Measurements from ENCODE around the gene HECW1.
"Not testable (repeated sequence)": the region's sequence is repeated elsewhere in the genome, so short reads cannot be mapped to it uniquely, and the experiment has no call there.

The HECW1 gene

DNA sequence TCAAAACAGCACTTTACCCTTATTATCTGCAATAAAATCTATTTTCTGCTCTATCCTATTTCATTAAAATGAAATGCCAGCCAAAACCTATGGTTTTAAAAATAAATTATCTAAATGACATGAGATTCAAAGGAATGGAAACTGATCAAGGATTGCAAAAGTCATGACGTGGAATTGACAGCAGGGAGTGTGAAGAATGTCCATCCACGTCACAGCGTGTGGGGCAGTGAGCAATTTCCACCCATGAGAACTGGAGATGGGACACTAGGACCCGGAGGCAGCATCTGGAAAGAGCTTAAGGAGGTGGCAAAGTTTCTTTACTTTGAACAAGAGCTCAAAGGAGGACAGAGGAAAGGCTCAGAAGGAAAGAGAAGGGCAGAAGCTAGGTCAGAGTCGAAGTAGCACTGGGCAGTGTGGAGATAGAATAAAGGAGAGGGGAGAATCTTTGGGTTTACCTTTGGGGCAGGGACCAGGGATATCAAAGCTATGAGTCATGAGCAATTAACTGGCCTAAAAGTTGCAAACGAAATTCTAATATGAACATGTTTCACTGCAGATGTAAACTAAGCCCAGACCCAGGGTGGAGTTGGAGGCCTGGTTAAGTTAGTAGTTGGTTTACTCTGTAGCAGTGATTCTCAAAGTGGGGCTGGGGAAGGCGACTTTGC lies 445.5 kb downstream of the HECW1 start:
- no peak for DNase-seq

DNA sequence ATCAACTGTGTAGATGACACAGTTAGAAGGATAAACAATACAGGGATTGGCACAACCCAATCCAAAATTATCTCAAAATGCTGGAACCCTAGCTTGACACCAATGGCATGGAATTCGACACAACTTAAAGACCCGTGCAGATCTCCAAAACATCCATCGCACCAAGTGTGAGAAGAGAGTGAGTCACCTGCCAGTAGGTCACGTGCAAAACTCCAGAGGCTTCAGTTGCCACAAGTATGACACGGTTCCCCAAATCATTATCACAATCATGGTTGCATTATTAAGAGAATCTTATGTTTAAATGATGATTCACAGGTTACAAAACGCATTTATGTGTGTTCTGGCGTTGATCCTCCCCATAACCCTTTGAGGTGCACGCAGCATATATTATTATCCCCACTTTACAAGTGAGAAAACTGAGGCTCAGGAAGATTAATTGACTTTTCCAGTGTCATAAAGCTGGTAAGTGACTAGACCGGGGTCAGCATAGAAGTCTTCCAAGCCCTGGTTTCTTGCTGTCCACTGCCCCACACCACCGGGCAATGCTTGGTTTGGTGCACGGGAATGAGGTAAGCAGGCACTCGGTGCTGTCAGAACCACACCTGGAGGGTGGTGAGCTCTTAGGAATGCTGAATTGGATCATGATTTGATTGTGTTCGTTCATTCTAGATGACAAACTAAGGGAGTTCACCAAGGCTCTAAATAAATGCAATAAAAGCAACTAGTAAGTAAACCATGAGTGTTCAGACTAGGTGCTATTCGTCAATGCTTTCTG lies 446.9 kb downstream of the HECW1 start:
- no peak for DNase-seq

DNA sequence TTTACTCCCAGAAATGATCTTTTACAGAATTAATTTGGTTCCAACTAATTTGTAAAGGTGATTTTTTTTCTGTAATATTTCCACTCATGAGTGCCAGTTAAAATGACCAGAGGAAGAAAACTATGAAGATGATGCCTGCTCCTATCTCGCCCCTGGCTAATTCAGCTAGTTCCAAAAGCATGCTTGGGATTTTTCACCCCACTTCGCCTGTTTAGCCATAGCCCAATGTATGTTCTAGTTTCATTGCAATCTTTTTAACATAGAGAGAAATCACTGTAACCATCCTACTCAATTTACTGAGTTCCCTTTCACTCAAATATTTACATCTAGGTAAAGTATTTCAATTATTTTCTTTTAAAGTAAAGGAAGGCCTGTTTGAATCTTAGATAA lies 447.5 kb downstream of the HECW1 start:
- no peak for DNase-seq

DNA sequence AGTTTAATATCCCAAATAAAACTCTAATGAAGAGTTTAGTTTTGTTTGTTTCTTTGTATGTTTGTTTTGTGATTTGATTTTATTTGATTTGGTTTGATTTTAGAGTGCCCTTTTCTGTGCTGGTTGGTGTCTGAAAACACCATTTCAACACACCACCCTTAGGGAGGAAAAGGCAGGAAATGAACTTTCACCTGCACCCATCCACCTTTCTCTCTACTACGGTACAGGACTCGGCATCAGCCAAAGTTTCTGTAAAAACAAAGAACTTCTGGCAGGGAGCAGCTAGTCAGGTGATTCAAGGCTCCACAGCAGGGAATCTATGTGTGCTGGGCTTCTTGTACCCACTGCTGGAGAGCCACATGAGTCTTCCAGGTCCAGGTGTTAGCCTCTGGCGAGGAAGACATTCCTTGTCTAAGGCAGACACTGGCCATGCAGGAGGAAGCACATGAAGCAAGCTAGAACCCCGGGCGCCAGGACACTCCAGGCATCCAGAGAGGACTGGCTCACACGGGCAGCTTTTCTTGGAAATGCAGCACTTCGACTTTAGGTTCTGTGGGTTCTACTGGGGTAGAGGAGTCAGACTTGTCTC lies 448.4 kb downstream of the HECW1 start:
- DNase-seq = no peak

DNA sequence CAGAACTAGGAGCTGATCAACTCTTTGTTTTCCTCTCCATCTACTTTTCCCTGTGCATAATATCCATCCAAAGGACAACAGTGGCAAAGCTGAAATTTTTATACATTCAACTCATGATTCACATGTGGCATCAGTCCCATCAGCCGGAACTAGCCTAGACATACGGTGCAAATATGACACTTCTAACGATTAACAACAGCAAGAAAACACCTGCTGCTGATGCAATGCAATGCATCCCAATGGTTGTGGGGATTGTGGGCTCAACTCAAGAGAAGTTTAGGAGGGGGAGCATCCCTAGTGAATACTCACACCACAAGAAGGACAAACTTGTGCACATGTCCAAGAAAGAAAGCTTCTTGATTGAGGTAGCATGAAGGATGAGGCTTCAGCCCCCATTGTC lies 449.9 kb downstream of the HECW1 start:
- no peak for DNase-seq

DNA sequence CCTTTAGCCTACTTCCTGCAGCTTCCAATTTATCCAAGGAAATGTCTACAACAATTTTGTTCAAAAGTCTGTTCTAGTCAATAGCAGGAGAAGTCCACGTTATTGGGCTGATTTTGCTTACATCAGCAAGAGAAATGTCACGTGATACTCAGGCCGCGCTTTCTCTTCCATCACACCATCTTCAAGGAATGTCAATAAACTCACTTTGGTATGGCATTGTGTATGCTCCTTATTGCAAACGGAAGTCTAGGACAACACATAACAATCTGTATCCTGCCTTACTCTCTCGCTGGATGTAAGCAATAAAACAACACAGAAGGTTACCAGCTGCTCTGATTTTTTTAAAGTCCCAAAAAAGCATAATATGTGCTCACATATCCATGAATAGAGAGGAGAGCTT lies 453.3 kb downstream of the HECW1 start:
- peak; percentile 49 for DNase-seq

DNA sequence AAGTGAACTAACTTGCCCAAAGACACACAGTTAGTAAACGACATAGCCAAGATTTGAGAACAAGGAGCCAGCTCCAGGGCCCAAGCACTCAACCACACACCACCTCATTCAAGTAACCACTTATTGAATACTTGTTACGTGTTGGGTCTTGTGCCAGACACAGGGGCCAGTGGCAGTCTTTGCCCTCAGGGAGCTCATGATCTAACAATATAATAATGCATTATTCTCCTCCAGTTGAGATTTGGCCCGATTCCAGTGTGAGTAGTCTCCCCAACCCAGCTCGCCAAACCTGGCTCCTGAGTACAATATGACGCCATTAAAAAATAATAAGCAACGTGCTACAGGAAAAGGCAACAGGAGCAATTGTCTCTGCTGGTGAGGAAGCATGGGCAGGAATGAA lies 456.1 kb downstream of the HECW1 start:
- DNase-seq = no peak

DNA sequence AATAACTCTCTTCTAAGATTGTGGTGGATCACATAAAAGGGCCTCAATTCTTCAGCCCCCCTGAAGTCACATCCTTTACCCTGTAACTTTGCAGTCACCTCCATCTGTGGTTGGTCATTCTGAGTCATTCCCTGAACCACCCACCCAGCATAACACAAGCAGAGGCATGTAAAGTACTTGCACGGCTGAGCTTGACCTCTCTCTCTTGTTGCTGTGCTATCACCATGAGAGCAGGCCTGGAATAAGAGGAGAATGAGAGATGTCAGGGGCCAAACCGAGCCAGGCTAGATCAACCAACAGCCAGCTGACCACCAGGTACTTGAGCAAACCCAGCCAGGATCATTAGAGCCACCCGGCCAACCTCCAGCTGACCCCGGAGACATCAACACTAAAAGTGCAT lies 457.0 kb downstream of the HECW1 start:
- peak; percentile 73 for DNase-seq

DNA sequence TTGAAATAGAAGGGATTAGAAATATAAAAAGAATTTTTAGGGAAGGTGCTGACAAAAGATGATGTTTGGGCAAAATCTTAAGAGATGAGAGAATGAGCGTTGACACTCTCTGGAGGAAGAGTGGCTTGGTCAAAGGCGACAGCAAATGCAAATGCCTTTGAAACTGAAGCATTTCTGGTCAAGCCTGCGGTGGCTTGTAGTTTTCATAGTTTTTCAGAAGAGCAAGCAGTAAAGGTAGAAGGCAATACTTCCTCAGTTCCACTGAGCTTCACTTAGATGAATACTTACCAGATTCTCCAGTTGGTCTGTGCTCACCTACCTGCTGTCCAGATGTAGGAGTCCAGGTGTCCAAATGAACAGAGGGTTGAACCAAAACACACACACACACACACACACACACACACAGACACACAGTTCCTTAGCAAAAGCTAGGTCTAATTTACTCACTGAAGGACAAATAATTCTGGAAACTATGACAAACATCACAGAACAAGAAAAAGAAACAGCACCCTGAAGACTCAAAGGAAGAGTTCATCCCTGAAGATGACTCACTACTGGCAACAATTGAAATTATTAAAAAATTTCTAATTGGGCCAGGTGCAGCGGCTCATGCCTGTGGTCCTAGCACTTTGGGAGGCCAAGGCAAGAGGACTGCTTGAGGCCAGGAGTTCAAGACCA lies 458.4 kb downstream of the HECW1 start:
- DNase-seq = no peak

DNA sequence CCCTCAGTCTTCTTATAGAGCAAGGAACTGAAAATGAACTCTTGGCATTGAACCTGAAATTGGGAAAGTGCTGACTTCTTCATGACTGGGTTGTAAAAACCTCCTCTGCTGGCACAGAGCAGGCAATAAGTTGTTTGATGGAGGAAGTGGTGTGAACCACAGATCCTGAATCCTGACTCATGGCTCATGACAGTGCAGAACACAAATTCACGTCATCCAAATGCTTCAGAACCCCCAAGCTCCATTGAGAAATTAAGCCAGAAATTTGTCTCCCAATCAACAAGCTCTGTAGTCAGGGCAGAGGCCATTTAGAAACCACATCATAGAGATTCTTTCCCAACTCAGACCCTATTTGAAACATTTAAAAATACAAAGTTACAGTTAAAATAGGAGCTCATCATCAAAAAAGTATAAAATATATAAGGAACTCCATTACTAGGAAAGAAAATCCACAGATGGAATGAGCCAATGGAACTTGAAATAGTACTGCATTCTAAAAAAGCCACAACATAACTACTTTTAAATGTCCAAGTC lies 460.1 kb downstream of the HECW1 start:
- DNase-seq = peak; percentile 99

DNA sequence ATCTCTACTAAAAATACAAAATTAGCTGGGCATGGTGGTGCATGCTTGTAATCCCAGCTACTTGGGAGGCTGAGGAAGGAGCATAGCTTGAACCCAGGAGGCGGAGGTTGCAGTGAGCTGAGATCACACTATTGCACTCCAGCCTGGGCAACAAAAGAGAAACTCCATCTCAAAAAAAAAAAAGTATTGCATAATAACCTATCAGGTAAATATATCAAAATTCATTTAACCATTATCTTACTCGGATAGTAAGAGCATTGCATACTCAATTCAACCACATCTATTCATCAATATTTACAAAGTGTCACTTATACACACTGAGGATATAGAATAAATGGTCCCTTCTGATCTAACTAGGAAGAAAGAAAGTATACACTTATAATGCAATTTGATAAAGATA lies 461.4 kb downstream of the HECW1 start:
- DNase-seq = not testable (repeated sequence)

DNA sequence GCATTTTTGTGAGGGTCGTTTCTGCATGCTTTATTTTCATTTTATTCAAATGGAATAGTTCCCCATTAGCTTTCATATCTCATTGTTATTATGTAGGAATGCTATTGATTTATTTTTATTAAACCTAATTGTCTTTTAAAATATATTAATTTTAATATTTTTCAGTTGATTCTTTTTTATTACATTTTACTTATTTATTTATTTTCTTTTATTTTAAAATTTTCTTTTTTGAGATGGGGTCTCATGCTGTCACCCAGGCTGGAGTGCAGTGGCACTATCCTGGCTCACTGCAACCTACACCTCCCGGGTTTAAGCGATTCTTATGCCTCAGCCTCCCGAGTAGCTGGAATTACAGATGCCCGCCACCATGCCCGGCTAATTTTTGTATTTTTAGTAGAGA lies 463.1 kb downstream of the HECW1 start:
- no peak for DNase-seq

DNA sequence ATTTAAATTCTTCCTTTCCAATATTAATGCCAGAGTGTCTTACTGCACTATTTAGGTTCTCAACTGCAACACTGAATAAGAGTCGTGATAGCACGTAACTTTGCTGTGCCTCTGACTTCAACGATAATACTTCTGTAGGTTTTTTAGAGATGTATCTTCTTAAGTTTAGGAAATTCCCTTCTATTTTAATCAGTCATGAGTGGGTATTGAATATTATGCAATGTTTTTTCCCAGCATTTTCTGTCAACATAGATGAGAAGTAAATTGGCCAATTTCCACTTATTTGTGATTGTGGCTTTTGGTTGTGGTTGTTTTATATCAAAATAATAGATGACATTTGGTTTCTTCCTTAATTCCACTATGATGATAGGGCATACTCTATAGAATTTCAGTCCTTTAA lies 463.8 kb downstream of the HECW1 start:
- no peak for DNase-seq

DNA sequence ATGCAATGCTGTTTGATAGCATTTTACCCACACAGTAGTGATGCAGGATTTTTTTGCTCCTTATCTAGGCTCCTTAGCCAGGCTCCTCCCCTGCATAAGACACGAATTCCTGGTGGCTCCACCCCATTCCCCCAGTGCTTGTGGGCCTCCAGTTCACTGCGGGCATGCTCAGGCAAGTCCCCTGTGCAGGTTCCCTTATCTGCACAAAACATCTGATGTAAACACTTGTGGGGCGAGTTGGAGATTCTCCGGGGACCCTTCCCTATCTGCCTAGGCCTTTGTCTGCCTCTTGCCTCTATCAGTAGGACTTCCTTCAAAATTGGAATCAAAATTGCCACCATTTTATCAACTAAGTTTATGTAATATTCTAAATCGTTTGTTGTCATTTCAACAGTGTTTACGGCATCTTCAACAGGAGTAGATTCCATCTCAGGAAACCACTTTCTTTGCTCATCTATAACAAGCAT lies 465.1 kb downstream of the HECW1 start:
- no peak for DNase-seq

DNA sequence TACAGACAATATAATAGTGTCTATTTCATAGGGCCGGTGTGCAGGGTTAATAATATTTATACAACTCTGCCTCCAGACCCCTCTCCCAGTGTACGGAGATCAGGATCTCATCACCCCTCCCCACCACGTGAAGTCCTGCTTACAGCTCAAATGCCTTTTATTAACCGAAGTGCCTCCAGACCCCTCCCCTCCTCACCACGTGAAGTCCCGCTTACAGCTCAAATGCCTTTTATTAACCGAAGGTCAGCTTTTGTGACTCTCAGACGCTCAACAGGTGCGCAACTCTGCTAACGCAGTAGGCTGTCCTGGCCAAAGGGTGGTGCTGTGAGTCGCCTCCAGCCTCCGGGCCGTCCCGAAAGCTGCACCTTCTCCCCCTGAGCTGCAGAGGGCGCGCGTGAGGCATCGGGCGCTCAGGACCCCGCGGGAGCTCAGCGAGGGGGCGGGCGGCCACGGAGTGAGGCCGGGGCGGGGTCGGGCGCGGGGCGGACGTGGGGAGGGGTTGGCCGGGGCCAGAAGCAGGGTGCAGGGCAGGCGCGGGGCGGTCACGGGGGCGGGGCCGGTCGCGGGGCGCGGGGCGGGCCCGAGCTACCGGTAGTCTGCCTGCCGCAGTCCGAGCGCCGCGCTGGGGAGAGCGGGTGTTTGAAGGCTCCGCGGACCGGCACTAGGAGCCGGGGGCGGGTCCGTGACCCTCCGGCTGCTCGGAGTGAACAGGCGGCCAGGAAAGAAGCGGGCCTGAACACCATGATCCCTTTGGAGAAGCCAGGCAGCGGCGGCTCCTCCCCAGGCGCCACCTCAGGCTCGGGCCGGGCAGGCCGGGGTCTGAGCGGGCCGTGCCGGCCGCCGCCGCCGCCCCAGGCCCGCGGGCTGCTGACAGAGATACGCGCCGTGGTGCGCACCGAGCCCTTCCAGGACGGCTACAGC lies 470.3 kb downstream of the HECW1 start, which contains the start of gene STK17A:
Gene STK17A, plus strand, starts transcription at position 606 of the 921 bp plus-strand sequence. Its CDS starts 136 bp downstream, at position 742.
- peak; percentile 87 for DNase-seq

DNA sequence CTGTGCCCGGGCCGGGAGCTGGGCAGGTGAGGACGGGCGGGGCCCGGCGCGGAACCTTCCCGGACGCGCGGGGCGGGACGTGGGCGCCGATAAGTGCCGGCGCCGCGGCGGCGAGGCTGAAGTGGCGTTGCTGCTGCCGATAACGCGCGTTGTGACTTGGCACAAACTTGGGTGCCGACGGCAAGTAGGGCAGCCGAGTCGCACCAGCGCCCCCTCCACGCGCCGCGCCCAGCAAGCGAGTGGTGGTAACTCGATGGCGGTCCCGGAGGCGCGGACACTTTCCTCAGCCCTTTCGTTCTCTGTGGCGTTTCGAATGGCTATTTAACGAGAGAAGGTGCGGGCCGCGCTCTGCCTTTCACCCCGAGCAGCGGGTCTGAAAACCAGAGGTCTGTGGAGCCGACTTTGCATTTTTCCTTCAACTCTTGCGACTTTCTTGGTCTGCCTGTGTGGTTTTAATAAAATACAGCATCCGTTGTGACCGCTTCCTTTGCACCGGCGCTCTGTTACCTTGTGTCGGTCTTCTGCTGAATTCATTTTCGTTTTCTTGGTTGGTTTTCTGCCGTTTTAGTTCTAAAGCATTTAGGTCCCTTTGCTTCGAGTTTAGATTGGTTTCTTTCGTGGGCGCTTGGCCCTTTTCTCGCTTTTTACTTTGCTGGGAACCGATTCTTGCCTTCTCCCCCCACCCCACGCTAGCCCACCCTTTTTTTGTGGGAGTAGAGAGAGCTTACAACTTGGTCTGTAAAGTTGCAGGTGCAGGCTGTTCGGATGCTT lies 471.2 kb downstream of the HECW1 start:
- peak; percentile 47 for DNase-seq

DNA sequence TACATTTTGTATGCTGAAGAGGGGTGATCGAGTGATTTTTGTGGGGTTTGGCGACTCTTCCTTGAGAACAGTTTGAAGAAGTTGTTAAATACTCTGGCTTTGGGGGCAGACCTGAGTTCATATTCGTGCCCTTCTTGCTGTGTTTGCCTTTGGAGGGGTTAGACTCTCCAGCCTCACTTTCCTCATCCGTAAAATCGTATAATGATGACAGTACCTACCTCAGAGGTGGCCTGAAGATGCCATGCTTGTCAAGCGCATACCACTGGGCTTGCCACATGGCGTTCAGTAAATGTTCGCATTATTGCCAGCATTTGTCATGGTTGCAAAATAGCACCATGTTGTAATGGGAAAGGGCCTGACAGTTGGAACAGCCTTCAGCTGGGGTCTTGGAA lies 471.7 kb downstream of the HECW1 start:
- peak; percentile 65 for DNase-seq

DNA sequence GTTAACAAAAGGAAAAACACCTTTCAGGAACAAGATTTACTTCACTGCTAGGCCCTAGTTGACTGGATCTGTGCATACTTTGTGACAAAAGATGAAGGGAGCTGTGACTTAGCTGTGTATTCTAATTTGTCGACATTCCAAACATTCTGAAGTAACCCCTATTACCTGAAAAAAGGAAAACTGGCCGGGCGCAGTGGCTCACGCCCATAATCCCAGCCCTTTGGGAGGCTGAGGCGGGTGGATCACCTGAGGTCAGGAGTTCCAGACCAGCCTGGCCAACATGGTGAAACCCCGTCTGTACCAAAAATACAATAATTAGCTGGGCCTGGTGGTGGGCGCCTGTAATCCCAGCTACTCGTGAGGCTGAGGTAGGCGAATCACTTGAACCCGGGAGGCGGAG lies 472.3 kb downstream of the HECW1 start:
- DNase-seq = not testable (repeated sequence)

DNA sequence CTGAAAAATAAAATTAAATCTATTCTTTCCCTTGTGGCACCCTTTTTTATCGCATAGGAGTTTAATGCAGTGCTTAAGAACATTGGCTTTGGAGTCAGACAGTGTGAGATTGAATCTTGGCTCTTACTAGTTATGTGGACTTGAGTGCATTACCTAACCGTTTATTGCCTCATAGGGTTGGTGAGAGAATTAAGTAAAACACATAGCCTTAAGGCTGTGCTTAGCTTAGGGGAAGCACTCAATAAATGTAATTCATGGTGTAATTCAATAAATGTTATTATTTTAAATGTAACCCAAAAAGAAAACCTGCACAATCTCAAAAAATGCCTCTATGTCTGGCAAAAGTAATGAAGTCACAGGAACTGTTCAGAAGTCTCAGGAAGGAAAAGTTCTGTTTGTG lies 473.1 kb downstream of the HECW1 start:
- peak; percentile 63 for DNase-seq

DNA sequence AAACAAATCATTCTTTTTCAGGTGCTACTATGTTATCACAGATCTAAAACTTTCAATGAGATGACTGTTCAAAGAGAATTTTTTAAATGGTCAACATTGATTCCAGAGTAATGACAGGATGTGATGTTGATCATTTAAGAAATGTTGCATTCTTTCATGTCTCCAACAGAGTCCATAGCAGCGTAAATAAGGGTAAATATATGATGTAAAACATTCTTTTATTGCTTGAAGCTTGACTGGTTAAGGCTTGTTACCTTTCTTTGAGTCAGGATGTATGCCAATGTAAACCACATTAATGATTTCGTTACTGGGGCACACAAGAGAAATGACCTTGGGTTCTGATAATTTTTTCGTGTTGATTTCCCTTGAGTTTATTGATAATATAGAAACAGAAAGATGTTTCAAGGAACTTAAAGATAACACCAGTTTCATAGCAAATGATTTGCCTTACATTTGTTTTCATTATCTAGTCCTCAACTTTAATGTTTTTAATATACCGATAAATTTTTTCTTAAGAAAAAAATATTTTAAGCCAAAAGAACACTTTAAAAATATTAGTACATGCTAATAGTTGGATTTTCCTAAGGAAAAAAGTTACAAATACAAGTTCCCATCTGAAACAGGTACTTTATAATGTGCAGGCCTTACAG lies 473.9 kb downstream of the HECW1 start:
- peak; percentile 34 for DNase-seq

Data from HCEC 1CT (cell line).